DMS153 (cell line): ENCODE results near the gene DNAI7.

Experiments
- DNase-seq: peaks from one replicate; lab custom pipeline; 2025; lab: John Stamatoyannopoulos, UW

The DNAI7 gene

GRCh38 chr12:25100194-25101091 lies 94.5 kb downstream of the DNAI7 start:
- no peak for DNase-seq

- DNase-seq, result no peak
Observed at GRCh38 chr12:25099010-25099409, 96.0 kb downstream of the DNAI7 start.

GRCh38 chr12:25089738-25090137 lies 105.2 kb downstream of the DNAI7 start:
- no peak for DNase-seq

GRCh38 chr12:25087596-25087995 lies 107.4 kb downstream of the DNAI7 start:
- DNase-seq, result no peak

- no peak for DNase-seq
Observed at GRCh38 chr12:25084816-25085215, 110.1 kb downstream of the DNAI7 start.

- no peak for DNase-seq
Observed at GRCh38 chr12:25083211-25083610, 111.7 kb downstream of the DNAI7 start.

- no peak for DNase-seq
Observed at GRCh38 chr12:25082628-25083027, 112.3 kb downstream of the DNAI7 start.

GRCh38 chr12:25079393-25079792 lies 115.6 kb downstream of the DNAI7 start:
- DNase-seq, result no peak

- no peak for DNase-seq
Observed at GRCh38 chr12:25074954-25075353, 120.0 kb downstream of the DNAI7 start.

- no peak for DNase-seq
Observed at GRCh38 chr12:25074113-25074512, 120.8 kb downstream of the DNAI7 start.

- DNase-seq, result no peak
Observed at GRCh38 chr12:25072906-25073650, 121.9 kb downstream of the DNAI7 start.

- DNase-seq, result no peak
Observed at GRCh38 chr12:25071366-25071765, 123.6 kb downstream of the DNAI7 start.

- DNase-seq, result no peak
Observed at GRCh38 chr12:25069224-25069623, 125.7 kb downstream of the DNAI7 start.

GRCh38 chr12:25065035-25065434 lies 129.9 kb downstream of the DNAI7 start:
- no peak for DNase-seq

- DNase-seq, result no peak
Observed at GRCh38 chr12:25063873-25064628, 130.9 kb downstream of the DNAI7 start.

- DNase-seq, result no peak
Observed at GRCh38 chr12:25058658-25059058, 136.3 kb downstream of the DNAI7 start.
